Bronchial epithelial cell (primary cell): Measurements from ENCODE around the gene LIN37. TPM values are rescaled to one million over a fixed set of nuclear protein-coding genes. Genes with fewer than 3 reads are reported as not detected.

ENCODE experiments used
- DNase-seq: peaks from one replicate; pipeline ENCODE4 v3.0.0-alpha.2; 2010; ENCODE audit warnings: low read depth
- FAIRE-seq: peaks from 2 replicates; lab custom pipeline; 2011; peaks lifted over from hg19 to GRCh38; lab: Jason Lieb, UNC
- H3K27me3 ChIP-seq: 2 replicates; pipeline ENCODE4 v1.5.1; 2011; ENCODE audit warnings: low read length; ENCODE audit not compliant: control insufficient read depth, insufficient read depth
- H3K36me3 ChIP-seq: 2 replicates; pipeline ENCODE4 v1.5.1; 2011; ENCODE audit warnings: low read length; ENCODE audit not compliant: control insufficient read depth, insufficient read depth
- H3K4me3 ChIP-seq: 2 replicates; pipeline ENCODE4 v1.5.1; 2011; ENCODE audit warnings: mild to moderate bottlenecking, low read depth, low read length, control low read depth
- CTCF ChIP-seq: IDR thresholded peaks from 2 replicates; pipeline ENCODE4 v1.5.1; 2011; ENCODE audit warnings: mild to moderate bottlenecking, moderate library complexity, low read length, control low read depth, inconsistent platforms; ENCODE audit not compliant: insufficient read depth, severe bottlenecking
- total RNA-seq: library from RNA; depleted of rRNA; stranded (reverse); fragments of >200 nt; gene quantifications from 2 replicates; pipeline ENCODE4 v1.2.1, GENCODE V29; 2014

The LIN37 gene
- total RNA-seq, 1 donor from 2014 or later = 5.3 TPM

- FAIRE-seq (no peak), DNase-seq (no peak)
- H3K4me3 ChIP-seq = no peak overlapping the region
- no peaks in the 10 kb centered on the region for H3K36me3 ChIP-seq
- no peak for TF ChIP-seq CTCF
- H3K27me3 ChIP-seq = peaks cover 11% of the 10 kb centered on the region
Observed at GRCh38 chr19:35796645-35797542, 48.5 kb downstream of the LIN37 start.

- Histone ChIP-seq H3K27me3 (peaks cover 11% of the 10 kb centered on the region), H3K36me3 (no peaks in the 10 kb centered on the region), H3K4me3 (no peak overlapping the region)
- DNase-seq (no peak), FAIRE-seq (no peak)
- no peak for TF ChIP-seq CTCF
Observed at GRCh38 chr19:35797663-35798062, 49.3 kb downstream of the LIN37 start.

- Histone ChIP-seq H3K36me3 (no peaks in the 10 kb centered on the region), H3K27me3 (peaks cover 5% of the 10 kb centered on the region), H3K4me3 (no peak overlapping the region)
- no peak for DNase-seq
- no peak for TF ChIP-seq CTCF
- no peak for FAIRE-seq
Observed at GRCh38 chr19:35801828-35802227, 53.5 kb downstream of the LIN37 start.

Other genes with a start within 250 kb of the LIN37 start
- gene DMKN, start 234.9 kb upstream of the LIN37 start, total RNA-seq = 97.4 and 269 TPM in 2 replicates
- 9.5 and 107 TPM in 2 replicates for gene SBSN, start 220.3 kb upstream of the LIN37 start, total RNA-seq
- not detected in 2 replicates for gene GAPDHS, start 215.1 kb upstream of the LIN37 start, total RNA-seq
- 136 and 163 TPM in 2 replicates for gene TMEM147, start 202.9 kb upstream of the LIN37 start, total RNA-seq
- not detected in 2 replicates for gene ATP4A, start 184.9 kb upstream of the LIN37 start, total RNA-seq
- not detected in 2 replicates for gene PMIS2, start 162.4 kb upstream of the LIN37 start, total RNA-seq
- gene HAUS5, start 135.8 kb upstream of the LIN37 start, total RNA-seq = 3.9 and 4.2 TPM in 2 replicates
- 33.4 and 37.8 TPM in 2 replicates for gene RBM42, start 119.5 kb upstream of the LIN37 start, total RNA-seq
- gene ETV2, start 106.8 kb upstream of the LIN37 start, total RNA-seq = under 0.01 and 0.38 TPM in 2 replicates
- 217 and 224 TPM in 2 replicates for gene COX6B1, start 100.3 kb upstream of the LIN37 start, total RNA-seq
- gene UPK1A, start 82.1 kb upstream of the LIN37 start, total RNA-seq = 0.38 TPM in 1 of 2 replicates, not detected in the other
- not detected in 2 replicates for gene ZBTB32, start 44.0 kb upstream of the LIN37 start, total RNA-seq
- gene KMT2B, start 30.6 kb upstream of the LIN37 start, total RNA-seq = 3.4 and 7.0 TPM in 2 replicates
- 0.13 and 0.26 TPM in 2 replicates for gene IGFLR1, start 6.1 kb upstream of the LIN37 start, total RNA-seq
- gene U2AF1L4, start 3.2 kb upstream of the LIN37 start, total RNA-seq = 14.7 and 17.5 TPM in 2 replicates
- 7.9 and 21.5 TPM in 2 replicates for gene PSENEN, start 2.9 kb upstream of the LIN37 start, total RNA-seq
- 0.13 and 1.3 TPM in 2 replicates for gene HSPB6, start 8.5 kb downstream of the LIN37 start, total RNA-seq
- gene PROSER3, start 9.6 kb downstream of the LIN37 start, total RNA-seq = 1.3 and 2.6 TPM in 2 replicates
- gene ARHGAP33, start 27.0 kb downstream of the LIN37 start, total RNA-seq = under 0.01 TPM in 1 of 2 replicates, not detected in the other
- not detected in 2 replicates for gene PRODH2, start 64.3 kb downstream of the LIN37 start, total RNA-seq
- gene NPHS1, start 103.9 kb downstream of the LIN37 start, total RNA-seq = not detected in 2 replicates
- gene KIRREL2, start 108.3 kb downstream of the LIN37 start, total RNA-seq = not detected in 2 replicates
- gene APLP1, start 120.0 kb downstream of the LIN37 start, total RNA-seq = 0.26 and 0.51 TPM in 2 replicates
- gene NFKBID, start 152.0 kb downstream of the LIN37 start, total RNA-seq = 1.6 and 1.7 TPM in 2 replicates
- gene HCST, start 154.0 kb downstream of the LIN37 start, total RNA-seq = 1.3 TPM in 1 of 2 replicates, not detected in the other
- gene TYROBP, start 159.7 kb downstream of the LIN37 start, total RNA-seq = not detected in 2 replicates
- gene LRFN3, start 187.8 kb downstream of the LIN37 start, total RNA-seq = 0.79 and 1.3 TPM in 2 replicates
- 17.5 and 25.3 TPM in 2 replicates for gene SDHAF1, start 246.6 kb downstream of the LIN37 start, total RNA-seq